Activated T-cell treated with anti-CD3 and anti-CD28 coated beads, Interleukin-2, amount 50 U/mL, for 48 hours (primary cell): Measurements from ENCODE around the gene SLAMF8.

Experiments used
- DNase-seq, 2 experiments: peaks; one replicate each; pipeline ENCODE4 v3.0.0-alpha.2; 2020

Gene SLAMF8

GRCh38 chr1:159826441-159827101 is at the start of gene SLAMF8:
Gene SLAMF8 (plus strand): TSS chr1:159826873. CDS start chr1:159826899, 26 bp downstream.
- peak; percentile 66 to 74 for DNase-seq

GRCh38 chr1:159778266-159778665 is 48.4 kb upstream of the SLAMF8 start:
- no peak for DNase-seq

- no peak for DNase-seq
These were observed 47.2 kb upstream of the SLAMF8 start for GRCh38 chr1:159779403-159779851.

- DNase-seq, result peak; percentile 96 to 98
These were observed 45.8 kb upstream of the SLAMF8 start, which contains the start of gene DUSP23 for GRCh38 chr1:159780583-159781582. Gene DUSP23 (plus strand): TSS chr1:159780962. CDS start chr1:159781101, 139 bp downstream.

GRCh38 chr1:159781992-159782391 is 44.7 kb upstream of the SLAMF8 start:
- no peak for DNase-seq

- DNase-seq, result no peak
These were observed 42.9 kb upstream of the SLAMF8 start for GRCh38 chr1:159783724-159784123.

GRCh38 chr1:159786465-159786864 is 40.2 kb upstream of the SLAMF8 start:
- DNase-seq, result no peak

- no peak for DNase-seq
These were observed 39.7 kb upstream of the SLAMF8 start for GRCh38 chr1:159786966-159787365.

GRCh38 chr1:159790237-159790917 is 36.3 kb upstream of the SLAMF8 start:
- DNase-seq, result peak in 1 of 2 experiments; percentile 23

GRCh38 chr1:159791031-159791430 is 35.6 kb upstream of the SLAMF8 start:
- no peak for DNase-seq

- no peak for DNase-seq
These were observed 35.2 kb upstream of the SLAMF8 start for GRCh38 chr1:159791461-159791860.

- DNase-seq, result no peak
These were observed 31.1 kb upstream of the SLAMF8 start for GRCh38 chr1:159795534-159795933.

GRCh38 chr1:159798893-159799292 is 27.8 kb upstream of the SLAMF8 start:
- peak; percentile 46 to 52 for DNase-seq

- DNase-seq, result no peak
These were observed 27.2 kb upstream of the SLAMF8 start for GRCh38 chr1:159799446-159799985.

GRCh38 chr1:159800177-159800930 is 26.3 kb upstream of the SLAMF8 start:
- DNase-seq, result peak; percentile 28 to 29

- no peak for DNase-seq
These were observed 24.6 kb upstream of the SLAMF8 start, which contains the start of gene FCRL6 for GRCh38 chr1:159802111-159802510. Gene FCRL6 (plus strand): TSS chr1:159802360. CDS start chr1:159802425, 65 bp downstream.

- no peak for DNase-seq
These were observed 22.6 kb upstream of the SLAMF8 start for GRCh38 chr1:159803956-159804689.

GRCh38 chr1:159804924-159805323 is 21.7 kb upstream of the SLAMF8 start:
- DNase-seq, result no peak

- DNase-seq, result no peak
These were observed 10.7 kb upstream of the SLAMF8 start for GRCh38 chr1:159815926-159816325.

GRCh38 chr1:159817276-159818041 is 9.2 kb upstream of the SLAMF8 start:
- no peak for DNase-seq
